Adrenal gland (tissue), 12 donors: ENCODE measurements around the gene SLC13A5. TPM values are rescaled to one million over a fixed set of nuclear protein-coding genes. Genes with fewer than 3 reads are reported as not detected.

Experiments used
- DNase-seq, 7 donors: peaks; one replicate each; pipeline ENCODE4 v3.0.0-alpha.2; 2019 to 2020
- H3K27ac ChIP-seq, 5 donors: fragments of 200-600 bp; sonication (generic) in 4 of 5; 1 replicate in 3 of 5; 2 replicates in 2 of 5; pipeline versions ENCODE4 v1.5.1 to v1.8.0; 2016 to 2020; ENCODE audit warnings: mild to moderate bottlenecking in 1 of 5
- H3K27me3 ChIP-seq: fragments of 200-600 bp; 2 replicates; pipeline ENCODE4 v1.8.0; 2021
- H3K36me3 ChIP-seq, 2 donors: fragments of 200-600 bp; replicated peaks in 1 of 2; 1 replicate in 1 of 2; 2 replicates in 1 of 2; pipeline versions ENCODE4 v1.5.1 to v1.8.0; 2018 to 2022
- H3K4me1 ChIP-seq, 2 donors: fragments of 200-600 bp; replicated peaks in 1 of 2; 1 replicate in 1 of 2; 2 replicates in 1 of 2; pipeline versions ENCODE4 v1.5.1 to v1.8.0; 2018 to 2021
- H3K4me3 ChIP-seq, 4 donors: fragments of 200-600 bp; sonication (generic) in 3 of 4; one replicate each; pipeline ENCODE4 v1.5.1; 2016 to 2018
- H3K9me3 ChIP-seq, 3 donors: fragments of 200-600 bp; sonication (generic) in 1 of 3; replicated peaks in 1 of 3; 1 replicate in 2 of 3; 2 replicates in 1 of 3; pipeline versions ENCODE4 v1.5.1 to v1.8.0; 2016 to 2021
- CTCF ChIP-seq, 6 experiments: fragments of 450-650 bp in 4 of 6; fragments of 200-600 bp in 2 of 6; sonication (generic) in 1 of 6; IDR thresholded peaks; 1 replicate in 5 of 6; 2 replicates in 1 of 6; pipeline versions ENCODE4 v1.5.1 to v1.8.0; 2016 to 2021; ENCODE audit warnings: antibody characterized with exemption in 6 of 6, mild to moderate bottlenecking in 2 of 6, moderate library complexity in 1 of 6
- POLR2A ChIP-seq, 2 donors: fragments of 450-650 bp; IDR thresholded peaks; one replicate each; pipeline ENCODE4 v1.6.1; 2017; ENCODE audit warnings: antibody characterized with exemption in 2 of 2, mild to moderate bottlenecking in 2 of 2, moderate library complexity in 1 of 2
- WGBS, 4 donors: extraction: QIAGEN DNeasy Blood & Tissue Kit in 2 of 4; methylation state at CpG; one replicate each; pipeline versions ENCODE4 v1.1.5 to v1.1.7; 2013 to 2017; 5-methylcytosine and 5-hydroxymethylcytosine counted together
- intact Hi-C, 2 donors: fragments of 100-400 bp; cut with DNase I; formaldehyde crosslinking; loops; one replicate each; pipeline versions ENCODE4 v1.14.1 to v1.15.0; 2022 to 2023
- polyA plus RNA-seq, 3 donors: library from polyadenylated mRNA; stranded (reverse); fragments of 200-250 nt in 2 of 3; fragments of 350-450 nt in 1 of 3; fragmentation: Illumina TruSeq in 1 of 3; extraction: RNeasy Lipid Tissue Mini Kit (QIAGEN cat#74804) in 1 of 3; gene quantifications; one replicate each; pipeline ENCODE4 v1.2.3, GENCODE V29; 2013 to 2014
- total RNA-seq, 9 donors: library from RNA; depleted of rRNA in 4 of 9; stranded (reverse); fragments of >200 nt in 4 of 9; fragments of 120-200 nt in 1 of 9; fragmentation: NEBNext Ultra II Directional in 1 of 9; extraction: Animal tissue kit (Norgen Biotek cat#: 25700) in 1 of 9; gene quantifications; one replicate each; pipeline versions ENCODE4 v1.1.0 to v1.2.4, GENCODE V29; 2013 to 2023
- donor health status: healthy with polysubstance abuse.
- donor health status: Bipolar disorder and iron deficiency.
- donor health status: DM: yes; HTN: yes; CAD: no.
- donor health status: DM: no; HTN: no; CAD: no.
- donor health status: DM: no; HTN: no; CAD: no.
- donor health status: DM: yes; HTN: yes; CAD: no.

SLC13A5 gene
- total and polyA plus RNA-seq, 12 donors = 0.97 to 7.2 (median 3.6) TPM; not detected in 2

- WGBS, 4 donors = 64 to 94% (median 87%) methylated on average over 3 to 14 of the region's 14 CpGs
- no peaks in the 10 kb centered on the region for H3K4me1 ChIP-seq
- H3K4me3 ChIP-seq = no peak overlapping the region
- TF ChIP-seq CTCF (IDR thresholded peaks at IDR 0.05) (no peak), POLR2A (IDR thresholded peaks at IDR 0.05) (no peak)
- intact Hi-C loops = no loop called here
- no peak for DNase-seq
- H3K27me3 ChIP-seq = no peaks in the 10 kb centered on the region
- H3K27ac ChIP-seq = no peak overlapping the region
- no peaks in the 10 kb centered on the region for H3K9me3 ChIP-seq
- H3K36me3 ChIP-seq = no peaks in the 10 kb centered on the region
Observed at GRCh38 chr17:6706499-6706898, 6.7 kb downstream of the SLC13A5 start.

GRCh38 chr17:6704470-6705052 is 8.6 kb downstream of the SLC13A5 start:
- 88 to 91% (median 90%) methylated on average over 5 to 6 of the region's 6 CpGs for WGBS, 4 donors
- no peaks in the 10 kb centered on the region for H3K4me1 ChIP-seq
- H3K27me3 ChIP-seq = no peaks in the 10 kb centered on the region
- H3K36me3 ChIP-seq = no peaks in the 10 kb centered on the region
- no peaks in the 10 kb centered on the region for H3K9me3 ChIP-seq
- H3K27ac ChIP-seq = no peak overlapping the region
- H3K4me3 ChIP-seq = no peak overlapping the region
- DNase-seq = no peak
- TF ChIP-seq CTCF (IDR thresholded peaks at IDR 0.05) = no peak
- no peak for TF ChIP-seq POLR2A (IDR thresholded peaks at IDR 0.05)
- intact Hi-C loops = no loop called here

GRCh38 chr17:6703751-6704150 is 9.4 kb downstream of the SLC13A5 start:
- Histone ChIP-seq H3K9me3 (no peaks in the 10 kb centered on the region), H3K27me3 (no peaks in the 10 kb centered on the region), H3K4me3 (no peak overlapping the region), H3K27ac (no peak overlapping the region), H3K4me1 (no peaks in the 10 kb centered on the region), H3K36me3 (no peaks in the 10 kb centered on the region)
- intact Hi-C loops = no loop called here
- 81 to 91% (median 89%) methylated on average over 9 to 10 of the region's 10 CpGs for WGBS, 4 donors
- no peak for DNase-seq
- TF ChIP-seq POLR2A (IDR thresholded peaks at IDR 0.05) = no peak
- no peak for TF ChIP-seq CTCF (IDR thresholded peaks at IDR 0.05)

- Histone ChIP-seq H3K4me3 (no peak overlapping the region), H3K4me1 (no peaks in the 10 kb centered on the region), H3K27ac (no peak overlapping the region), H3K36me3 (no peaks in the 10 kb centered on the region), H3K27me3 (no peaks in the 10 kb centered on the region), H3K9me3 (no peaks in the 10 kb centered on the region)
- no peak for DNase-seq
- intact Hi-C loops = no loop called here
- WGBS, 4 donors = 85 to 91% (median 88%) methylated on average over 11 to 16 of the region's 16 CpGs
- TF ChIP-seq CTCF (IDR thresholded peaks at IDR 0.05) (no peak), POLR2A (IDR thresholded peaks at IDR 0.05) (no peak)
Observed at GRCh38 chr17:6702567-6703215, 10.5 kb downstream of the SLC13A5 start.
